HepG2 (cell line): ENCODE measurements around the gene LITAFD. TPM values are rescaled to one million over a fixed set of nuclear protein-coding genes. Genes with fewer than 3 reads are reported as not detected.

Source experiments
- AGO2 ChIP-seq: fragments of 200-400 bp; formaldehyde crosslinking; optimal IDR thresholded peaks from 2 replicates; pipeline ENCODE3; 2017; ENCODE audit warnings: mild to moderate bottlenecking, low read depth, low read length, moderate library complexity
- EP300 ChIP-seq, 3 experiments: sonication (generic) in 1 of 3; formaldehyde crosslinking in 1 of 3; IDR thresholded peaks; 2 replicates each; pipeline versions ENCODE4 v1.5.1 to v1.6.1; 2011 to 2020; ENCODE audit warnings: low read depth in 2 of 3, low read length in 2 of 3, borderline replicate concordance in 1 of 3, improper control_type of control experiment in 1 of 3, mild to moderate bottlenecking in 1 of 3, missing genetic modification reagents in 1 of 3, moderate library complexity in 1 of 3
- HNF4A ChIP-seq: sonication (generic); formaldehyde crosslinking; IDR thresholded peaks from 2 replicates; pipeline ENCODE4 v1.4.0; 2020; ENCODE audit warnings: missing genetic modification reagents
- KLF15 ChIP-seq: sonication (generic); formaldehyde crosslinking; IDR thresholded peaks from 2 replicates; pipeline ENCODE4 v1.8.1; 2023; ENCODE audit warnings: borderline replicate concordance, mild to moderate bottlenecking, inconsistent platforms, missing genetic modification reagents, mixed read lengths
- MIXL1 ChIP-seq: IDR thresholded peaks from 2 replicates; pipeline ENCODE4 v1.6.1; 2016
- PHF21A ChIP-seq: sonication (generic); formaldehyde crosslinking; IDR thresholded peaks from 2 replicates; pipeline ENCODE4 v1.5.0; 2020; ENCODE audit warnings: mild to moderate bottlenecking, missing genetic modification reagents
- POGZ ChIP-seq: sonication (generic); formaldehyde crosslinking; IDR thresholded peaks from 2 replicates; pipeline ENCODE4 v1.4.0; 2020; ENCODE audit warnings: mild to moderate bottlenecking, missing genetic modification reagents
- REL ChIP-seq: sonication (generic); formaldehyde crosslinking; conservative IDR thresholded peaks from 2 replicates; pipeline ENCODE4 v1.8.0; 2022; ENCODE audit warnings: mild to moderate bottlenecking, missing genetic modification reagents, moderate library complexity
- STAG1 ChIP-seq: sonication (generic); formaldehyde crosslinking; IDR thresholded peaks from 2 replicates; pipeline ENCODE4 v1.4.0; 2020; ENCODE audit warnings: missing genetic modification reagents
- ZBTB39 ChIP-seq: sonication (generic); formaldehyde crosslinking; IDR thresholded peaks from 2 replicates; pipeline ENCODE4 v1.5.0; 2020; ENCODE audit warnings: missing genetic modification reagents
- ZNF343 ChIP-seq: sonication (generic); formaldehyde crosslinking; IDR thresholded peaks from 2 replicates; pipeline ENCODE4 v1.4.0; 2020; ENCODE audit warnings: mild to moderate bottlenecking, missing genetic modification reagents
- ZNF512B ChIP-seq: sonication (generic); formaldehyde crosslinking; IDR thresholded peaks from 2 replicates; pipeline ENCODE4 v1.5.1; 2020; ENCODE audit warnings: missing genetic modification reagents, mild to moderate bottlenecking, borderline replicate concordance
- ZNF564 ChIP-seq: sonication (generic); formaldehyde crosslinking; IDR thresholded peaks from 2 replicates; pipeline ENCODE4 v1.8.1; 2023; ENCODE audit warnings: mild to moderate bottlenecking, missing genetic modification reagents
- ZNF598 ChIP-seq: sonication (generic); formaldehyde crosslinking; IDR thresholded peaks from 2 replicates; pipeline ENCODE4 v1.5.1; 2020; ENCODE audit warnings: mild to moderate bottlenecking, missing genetic modification reagents, borderline replicate concordance
- ZNF619 ChIP-seq: sonication (generic); formaldehyde crosslinking; IDR thresholded peaks from 2 replicates; pipeline ENCODE4 v1.4.0; 2020; ENCODE audit warnings: mild to moderate bottlenecking, missing genetic modification reagents
- ZNF878 ChIP-seq: sonication (generic); formaldehyde crosslinking; IDR thresholded peaks from 2 replicates; pipeline ENCODE4 v1.8.1; 2023; ENCODE audit warnings: mild to moderate bottlenecking, missing genetic modification reagents, moderate library complexity
- polyA plus RNA-seq, 8 experiments: library from polyadenylated mRNA; depleted of rRNA in 3 of 8; stranded (reverse) in 7 of 8; unstranded in 1 of 8; fragments of >200 nt; fragmentation: Illumina TruSeq in 4 of 8; extraction: Trizol in 4 of 8; gene quantifications; 2 replicates each; pipeline versions ENCODE4 v1.2.1 to v1.2.3, GENCODE V29; 2011 to 2016; ENCODE audit warnings: low read depth in 4 of 8, missing spikeins in 1 of 8, mixed read lengths in 1 of 8; ENCODE audit not compliant: insufficient read depth in 1 of 8
- total RNA-seq, 5 experiments: library from RNA; depleted of rRNA; stranded (reverse); fragments of >200 nt; fragmentation: Illumina TruSeq; extraction: Trizol; gene quantifications; 2 replicates each; pipeline ENCODE4 v1.2.3, GENCODE V29; 2016; ENCODE audit warnings: low read depth in 1 of 5
- TF ChIP-seq, protein P1 (sequence below): IDR thresholded peaks from 2 replicates; pipeline ENCODE4 v1.6.1; 2012; ENCODE audit warnings: low read length, improper control_type of control experiment

LITAFD gene
- total and polyA plus RNA-seq, 2 of the 13 experiments (the other 11 are each of a cell fraction or from before 2014, with no cell fraction given): not detected

DNA sequence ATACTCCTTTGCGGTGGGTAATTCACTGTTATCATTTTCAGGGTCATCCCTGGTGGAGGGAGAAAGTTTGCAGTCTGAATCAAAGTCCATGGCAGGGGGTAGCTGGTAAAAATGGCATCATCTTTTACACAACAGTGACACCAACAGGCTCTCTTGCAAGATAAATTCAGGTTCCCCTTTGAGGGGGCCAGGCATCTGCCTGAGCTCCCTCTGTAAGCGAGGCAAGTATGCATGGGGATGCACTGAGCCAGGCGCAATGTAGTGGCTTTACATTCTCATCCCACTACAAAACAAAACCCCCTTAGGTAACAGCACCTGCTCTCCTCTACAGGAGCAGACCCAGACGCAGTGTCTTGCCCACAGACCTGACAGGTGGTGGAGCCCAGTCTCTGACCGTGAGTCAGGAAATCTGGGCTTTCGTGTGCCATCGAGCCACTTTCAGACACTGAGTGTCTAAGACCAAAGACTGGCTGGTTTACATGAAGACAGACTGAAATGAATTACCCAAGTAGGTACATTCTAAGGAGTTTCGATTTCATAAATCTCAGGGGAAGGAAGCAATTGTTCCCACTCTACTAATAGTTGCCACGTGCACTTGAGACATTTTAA, 17.7 kb downstream of the LITAFD start (continued):
- peak; percentile 58 for TF ChIP-seq HNF4A
- peak; percentile 59 for TF ChIP-seq STAG1 (CRISPR knock-in tag)
- TF ChIP-seq ZNF598 (CRISPR knock-in tag): no peak
- TF ChIP-seq ZBTB39 (CRISPR knock-in tag): no peak
- TF ChIP-seq, protein P1, sequence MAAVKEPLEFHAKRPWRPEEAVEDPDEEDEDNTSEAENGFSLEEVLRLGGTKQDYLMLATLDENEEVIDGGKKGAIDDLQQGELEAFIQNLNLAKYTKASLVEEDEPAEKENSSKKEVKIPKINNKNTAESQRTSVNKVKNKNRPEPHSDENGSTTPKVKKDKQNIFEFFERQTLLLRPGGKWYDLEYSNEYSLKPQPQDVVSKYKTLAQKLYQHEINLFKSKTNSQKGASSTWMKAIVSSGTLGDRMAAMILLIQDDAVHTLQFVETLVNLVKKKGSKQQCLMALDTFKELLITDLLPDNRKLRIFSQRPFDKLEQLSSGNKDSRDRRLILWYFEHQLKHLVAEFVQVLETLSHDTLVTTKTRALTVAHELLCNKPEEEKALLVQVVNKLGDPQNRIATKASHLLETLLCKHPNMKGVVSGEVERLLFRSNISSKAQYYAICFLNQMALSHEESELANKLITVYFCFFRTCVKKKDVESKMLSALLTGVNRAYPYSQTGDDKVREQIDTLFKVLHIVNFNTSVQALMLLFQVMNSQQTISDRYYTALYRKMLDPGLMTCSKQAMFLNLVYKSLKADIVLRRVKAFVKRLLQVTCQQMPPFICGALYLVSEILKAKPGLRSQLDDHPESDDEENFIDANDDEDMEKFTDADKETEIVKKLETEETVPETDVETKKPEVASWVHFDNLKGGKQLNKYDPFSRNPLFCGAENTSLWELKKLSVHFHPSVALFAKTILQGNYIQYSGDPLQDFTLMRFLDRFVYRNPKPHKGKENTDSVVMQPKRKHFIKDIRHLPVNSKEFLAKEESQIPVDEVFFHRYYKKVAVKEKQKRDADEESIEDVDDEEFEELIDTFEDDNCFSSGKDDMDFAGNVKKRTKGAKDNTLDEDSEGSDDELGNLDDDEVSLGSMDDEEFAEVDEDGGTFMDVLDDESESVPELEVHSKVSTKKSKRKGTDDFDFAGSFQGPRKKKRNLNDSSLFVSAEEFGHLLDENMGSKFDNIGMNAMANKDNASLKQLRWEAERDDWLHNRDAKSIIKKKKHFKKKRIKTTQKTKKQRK: no peak
- no peak for TF ChIP-seq ZNF343 (CRISPR knock-in tag)
- TF ChIP-seq ZNF878 (CRISPR knock-in tag): no peak
- TF ChIP-seq AGO2: peak; percentile 45
- no peak for TF ChIP-seq ZNF619 (CRISPR knock-in tag)
- no peak for TF ChIP-seq ZNF564 (CRISPR knock-in tag)
- TF ChIP-seq ZNF512B (CRISPR knock-in tag): no peak
- no peak for TF ChIP-seq MIXL1 (CRISPR knock-in tag)
- no peak for TF ChIP-seq KLF15 (CRISPR knock-in tag)
- no peak for TF ChIP-seq POGZ (CRISPR knock-in tag)
- TF ChIP-seq PHF21A: no peak
- TF ChIP-seq EP300 (IDR thresholded peaks at IDR 0.05; ENCODE audit: low read depth in 2 of 2, low read length in 2 of 2): no peak
- TF ChIP-seq EP300 (CRISPR knock-in tag; IDR thresholded peaks at IDR 0.05; ENCODE audit: borderline replicate concordance): no peak
- TF ChIP-seq REL (CRISPR knock-in tag): no peak
